SKM-1 treated with dmso at 0.1 percent for 144 hours (cell line): ENCODE measurements around the gene SCAF11.

ENCODE experiments used
- DNase-seq: peaks from one replicate; lab custom pipeline; 2025; ENCODE audit not compliant: unreplicated experiment; lab: John Stamatoyannopoulos, UW

Gene SCAF11

GRCh38 chr12:45980540-45980939 is 9.8 kb downstream of the SCAF11 start:
- DNase-seq = no peak

GRCh38 chr12:45978108-45978507 is 12.3 kb downstream of the SCAF11 start:
- no peak for DNase-seq

GRCh38 chr12:45977620-45978019 is 12.8 kb downstream of the SCAF11 start:
- DNase-seq = no peak

DNA sequence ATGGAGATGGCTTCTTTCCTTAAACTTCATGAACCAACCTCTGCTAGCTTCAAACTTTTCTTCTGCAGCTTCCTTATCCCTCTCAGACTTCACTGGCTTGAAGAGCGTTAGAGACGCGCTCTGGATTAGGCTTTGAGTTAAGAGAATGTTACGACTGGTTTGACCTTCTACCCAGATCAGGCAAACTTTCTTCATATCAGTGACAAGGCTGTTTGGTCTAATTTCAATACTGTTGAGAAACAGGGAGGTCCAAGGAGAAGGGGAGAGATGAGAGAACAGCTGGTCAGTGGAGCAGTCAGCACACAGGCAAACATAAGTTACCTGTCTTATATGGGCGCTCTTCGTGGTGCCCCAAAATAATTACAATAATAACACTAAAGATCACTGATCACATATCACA is 14.9 kb downstream of the SCAF11 start:
- no peak for DNase-seq

- no peak for DNase-seq
These were observed 15.5 kb downstream of the SCAF11 start for GRCh38 chr12:45974883-45975282.

- no peak for DNase-seq
These were observed 16.1 kb downstream of the SCAF11 start for GRCh38 chr12:45974171-45974719.

- no peak for DNase-seq
These were observed 16.8 kb downstream of the SCAF11 start for GRCh38 chr12:45973526-45973925.

DNA sequence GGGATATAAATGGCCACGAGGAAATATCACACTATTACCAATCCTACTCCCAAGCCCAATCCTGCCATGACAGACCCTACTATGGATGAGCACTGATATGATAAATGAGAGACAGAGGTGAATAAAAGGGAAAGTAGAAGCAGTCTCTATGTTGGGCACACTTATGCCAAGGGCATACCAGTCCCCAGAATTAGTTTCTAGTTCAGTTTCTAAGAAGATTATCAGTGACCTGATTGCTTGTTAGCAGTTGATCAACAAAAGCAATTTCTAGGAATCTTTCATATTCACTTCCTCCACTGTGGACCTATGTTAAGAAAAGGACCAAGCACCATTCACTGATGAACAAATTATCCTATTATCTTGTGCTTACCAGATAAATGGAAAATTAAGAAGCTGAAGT is 20.0 kb downstream of the SCAF11 start:
- no peak for DNase-seq

GRCh38 chr12:45969084-45969483 is 21.3 kb downstream of the SCAF11 start:
- no peak for DNase-seq

- DNase-seq = no peak
These were observed 23.9 kb downstream of the SCAF11 start for GRCh38 chr12:45966486-45966885.

GRCh38 chr12:45962553-45963325 is 27.6 kb downstream of the SCAF11 start:
- DNase-seq = no peak

DNA sequence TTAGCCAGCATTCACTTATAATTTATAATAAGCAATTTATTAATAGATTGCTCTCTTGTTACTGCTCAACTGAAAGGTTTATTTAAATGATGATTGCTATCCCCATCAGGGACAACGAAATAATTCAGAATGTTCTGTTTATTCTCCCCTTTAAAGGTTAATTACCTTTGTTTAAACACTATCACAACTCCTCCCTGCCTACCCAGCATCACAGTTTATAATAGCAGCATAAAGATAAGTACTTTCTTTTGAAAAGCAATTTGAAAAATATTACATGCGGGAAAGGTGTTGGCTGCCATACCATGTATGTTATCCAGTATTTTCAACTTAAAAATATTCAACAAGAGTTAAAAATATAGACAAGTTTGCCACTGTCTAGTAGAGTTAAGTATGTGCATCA is 30.6 kb downstream of the SCAF11 start:
- DNase-seq = no peak

DNA sequence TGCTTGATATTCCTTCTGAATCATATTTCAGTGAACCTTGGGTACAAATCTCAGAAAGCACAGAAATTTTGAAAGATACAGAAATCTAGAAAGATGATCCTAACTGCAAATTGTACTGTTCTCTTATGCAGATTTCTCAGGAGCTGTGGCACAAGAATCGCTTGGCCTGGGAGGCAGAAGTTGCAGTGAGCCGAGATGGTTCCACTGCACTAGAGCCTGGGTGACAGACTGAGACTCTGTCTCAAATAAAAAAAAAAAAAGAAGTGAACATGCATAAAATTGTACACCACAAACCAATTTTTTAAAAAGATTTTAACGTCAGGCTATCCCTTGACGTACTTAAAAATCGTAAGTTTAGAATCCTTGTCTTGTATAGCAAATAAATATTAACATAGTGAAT is 31.3 kb downstream of the SCAF11 start:
- no peak for DNase-seq

GRCh38 chr12:45948546-45948945 is 41.8 kb downstream of the SCAF11 start:
- DNase-seq = no peak

GRCh38 chr12:45946435-45946834 is 43.9 kb downstream of the SCAF11 start:
- no peak for DNase-seq

DNA sequence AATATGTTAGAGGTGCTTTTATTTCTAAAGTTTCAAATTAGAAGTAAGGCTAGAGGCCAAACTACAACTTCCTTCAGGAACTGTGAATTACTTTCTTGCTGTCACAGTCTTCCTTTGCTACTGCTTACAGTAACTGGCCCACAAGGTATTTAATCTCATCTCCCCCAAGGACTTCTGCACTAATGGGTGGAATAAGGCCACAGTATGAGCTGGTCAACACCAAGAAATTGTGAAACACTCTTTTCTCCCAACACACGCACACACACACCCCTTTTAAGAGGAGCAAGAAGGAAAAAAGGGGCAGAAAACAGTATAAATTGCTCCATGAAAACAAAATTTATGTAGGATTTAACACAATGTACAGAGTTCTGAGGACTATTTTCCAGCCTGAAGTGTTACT is 45.6 kb downstream of the SCAF11 start:
- no peak for DNase-seq

DNA sequence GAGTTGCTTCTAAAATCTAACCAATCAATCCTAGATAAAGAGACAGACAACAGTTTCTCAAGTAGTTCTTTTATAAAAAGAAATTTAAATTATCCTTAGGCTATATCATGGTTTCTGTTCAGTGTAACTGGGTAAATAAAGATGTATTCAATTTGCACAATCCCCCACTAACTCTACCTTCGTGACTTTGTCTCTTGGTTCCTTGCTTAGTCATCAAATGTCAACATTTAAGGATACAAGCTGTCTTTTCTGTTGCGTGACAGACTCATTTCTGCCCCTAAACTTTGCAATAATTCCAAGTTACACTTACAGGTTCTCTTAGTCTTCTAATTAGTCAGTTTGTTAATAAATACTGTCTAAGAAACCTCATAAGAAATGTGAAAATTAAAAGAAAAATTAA is 50.6 kb downstream of the SCAF11 start:
- no peak for DNase-seq

DNA sequence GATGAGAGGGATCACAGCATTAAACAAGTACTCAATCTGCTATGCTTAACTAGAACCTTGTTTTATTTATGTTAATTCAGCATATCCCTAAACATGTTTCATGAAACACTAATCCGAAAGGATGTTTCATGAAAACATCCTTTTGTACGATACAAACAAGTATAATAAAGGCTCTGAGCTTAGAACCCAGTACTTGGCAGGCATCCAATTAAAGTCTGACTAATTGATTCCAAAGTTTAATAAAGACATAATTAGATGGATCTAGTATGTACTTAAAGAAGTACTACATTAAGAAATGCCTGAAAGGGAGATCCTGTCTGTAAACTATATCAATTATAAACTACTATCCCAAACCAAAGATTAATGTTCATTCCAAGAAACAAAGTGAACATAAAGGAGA is 51.8 kb downstream of the SCAF11 start:
- DNase-seq = no peak

DNA sequence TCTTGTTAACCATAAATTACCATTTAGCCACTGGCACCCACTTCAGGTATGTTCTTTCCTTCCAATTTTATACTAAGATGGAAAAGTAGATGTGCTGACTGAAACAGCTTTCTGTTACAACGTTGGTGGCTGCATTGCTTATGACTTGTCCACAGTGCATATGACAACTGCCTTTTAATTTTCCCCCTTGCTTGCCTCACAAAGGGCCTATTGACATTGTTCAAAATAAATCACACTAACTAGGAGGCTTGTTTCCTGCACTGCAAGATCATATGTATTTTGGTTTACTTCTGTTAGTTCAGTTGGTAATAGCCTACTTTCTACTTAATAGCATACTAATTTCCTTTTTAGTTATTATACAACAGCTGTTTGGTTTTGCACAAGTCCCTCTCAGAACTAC is 55.4 kb downstream of the SCAF11 start:
- no peak for DNase-seq

DNA sequence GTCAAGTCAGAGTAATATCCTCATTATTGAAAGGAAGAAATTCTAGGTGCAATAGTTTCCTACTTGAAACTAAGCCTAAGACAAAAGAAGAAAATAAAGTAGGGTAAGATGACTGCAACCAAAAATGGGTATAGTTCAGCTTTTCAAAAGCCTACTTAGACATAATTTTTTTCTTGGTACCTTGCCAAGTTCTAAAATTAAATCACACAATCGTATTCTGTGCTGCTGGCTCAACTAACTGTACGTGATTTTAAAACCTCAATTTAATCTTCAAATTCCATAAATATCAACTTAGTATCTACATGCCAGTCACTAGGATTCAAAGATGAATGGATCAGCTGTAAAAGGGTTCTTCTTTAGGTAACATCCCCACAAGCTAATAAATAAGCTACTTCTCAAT is 56.9 kb downstream of the SCAF11 start:
- DNase-seq = no peak

DNA sequence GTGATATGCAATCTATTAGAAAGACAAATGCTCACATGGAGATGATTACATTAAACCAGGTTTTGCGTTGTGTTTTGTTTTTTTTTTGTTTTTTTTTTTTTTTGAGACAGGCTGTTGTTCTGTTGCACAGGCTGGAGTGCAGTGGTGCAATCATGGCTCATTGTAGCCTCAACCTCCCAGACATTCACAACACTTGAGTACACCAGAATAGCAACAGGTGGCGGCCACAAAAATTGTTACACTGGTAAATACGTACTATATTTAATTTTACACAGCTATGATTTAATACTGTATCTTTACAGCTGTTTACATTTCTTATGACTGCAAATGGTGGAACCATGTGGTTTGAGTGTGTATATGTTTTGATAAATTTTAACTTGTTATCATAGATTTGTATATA is 60.0 kb downstream of the SCAF11 start:
- no peak for DNase-seq

DNA sequence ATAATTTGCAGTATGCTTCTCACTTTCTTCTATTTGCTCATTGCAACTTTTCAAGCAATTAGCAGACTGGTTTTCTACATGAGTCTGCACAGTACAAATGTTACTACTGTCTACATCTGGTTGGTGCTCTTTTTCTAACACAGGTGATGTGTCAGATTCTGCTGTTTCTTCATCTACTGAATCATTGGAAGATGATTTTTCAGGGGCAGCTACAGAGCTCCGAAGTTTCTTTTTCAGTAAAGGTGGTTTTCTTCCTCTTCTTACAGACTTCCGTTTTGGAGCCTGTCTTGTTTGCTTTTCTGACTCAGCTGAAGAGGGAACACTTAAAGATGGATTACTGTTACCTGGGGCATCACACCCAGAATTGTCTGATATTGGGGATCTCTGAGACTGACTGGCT is 62.1 kb downstream of the SCAF11 start:
- no peak for DNase-seq

- DNase-seq = no peak
These were observed 71.6 kb downstream of the SCAF11 start for GRCh38 chr12:45918818-45919217.
